ENCODE measurements around the gene TMEM187. TPM values are rescaled to one million over a fixed set of nuclear protein-coding genes. Genes with fewer than 3 reads are reported as not detected.

The TMEM187 gene
- total and polyA plus RNA-seq, 11 donors, result 3.2 to 11.4 (median 7.2) TPM

- Histone ChIP-seq H3K27me3 (peaks cover 0 to 9% (median 0%) of the 10 kb centered on the region in 9 donors), H3K4me1 (peaks cover 0 to 60% (median 35%) of the 10 kb centered on the region in 12 donors), H3K9me3 (no peaks in the 10 kb centered on the region), H3K36me3 (peaks cover 0 to 22% (median 12%) of the 10 kb centered on the region in 9 donors), H3K27ac (peak overlapping the region in 7 of 12 donors; percentile 3 to 100 (median 68)), H3K4me3 (peak overlapping the region in 2 of 12 donors; percentile 90 to 94)
- intact Hi-C loops (cut with DNase I), result loop anchor here in 1 of 10 donors (2.0 kb wide), 1 partner anchor 39 kb away; no protein-coding TSS in a partner anchor
- no peak for ATAC-seq
- DNase-seq, result peak in 1 of 5 donors; percentile 23
- 47 to 70% (median 62%) methylated on average over 16 of the region's 16 CpGs for WGBS, 4 donors
- TF ChIP-seq POLR2A (IDR thresholded peaks at IDR 0.05), result no peak
- TF ChIP-seq CTCF (IDR thresholded peaks at IDR 0.05), result no peak
Observed at GRCh38 chrX:153967536-153968224, 4.9 kb upstream of the TMEM187 start.

GRCh38 chrX:153968255-153968654, 4.3 kb upstream of the TMEM187 start:
- TF ChIP-seq CTCF (IDR thresholded peaks at IDR 0.05), result no peak
- no peak for TF ChIP-seq POLR2A (IDR thresholded peaks at IDR 0.05)
- Histone ChIP-seq H3K9me3 (no peaks in the 10 kb centered on the region), H3K27ac (peak overlapping the region in 7 of 12 donors; percentile 3 to 100 (median 68)), H3K36me3 (peaks cover 0 to 16% (median 6%) of the 10 kb centered on the region in 9 donors), H3K4me3 (peak overlapping the region in 7 of 12 donors; percentile 12 to 95 (median 90)), H3K4me1 (peaks cover 0 to 61% (median 36%) of the 10 kb centered on the region in 12 donors), H3K27me3 (peaks cover 0 to 9% (median 0%) of the 10 kb centered on the region in 9 donors)
- DNase-seq (no peak), ATAC-seq (no peak)
- intact Hi-C loops (cut with DNase I), result loop anchor here in 1 of 10 donors (2.0 kb wide), 1 partner anchor 39 kb away; no protein-coding TSS in a partner anchor
- 30 to 76% (median 53%) methylated on average over 9 of the region's 9 CpGs for WGBS, 4 donors

- intact Hi-C loops (cut with DNase I), result loop anchor here in 1 of 10 donors (2.0 kb wide), 1 partner anchor 40 kb away; no protein-coding TSS in a partner anchor
Observed at GRCh38 chrX:153968754-153969124, 3.8 kb upstream of the TMEM187 start.

More at GRCh38 chrX:153968754-153969124, 3.8 kb upstream of the TMEM187 start:
- H3K27me3 ChIP-seq, result peaks cover 0 to 9% (median 0%) of the 10 kb centered on the region in 9 donors
- H3K36me3 ChIP-seq, result peaks cover 0 to 11% (median 1%) of the 10 kb centered on the region in 9 donors
- H3K4me3 ChIP-seq, result peak overlapping the region in 10 of 12 donors; percentile 12 to 95 (median 90)
- H3K4me1 ChIP-seq, result peaks cover 0 to 66% (median 38%) of the 10 kb centered on the region in 12 donors
- TF ChIP-seq CTCF (IDR thresholded peaks at IDR 0.05), result peak in 1 of 12 donors; percentile 10
- no peak for TF ChIP-seq POLR2A (IDR thresholded peaks at IDR 0.05)
- no peaks in the 10 kb centered on the region for H3K9me3 ChIP-seq
- DNase-seq (peak in 1 of 5 donors; percentile 39), ATAC-seq (no peak)
- 20 to 64% (median 41%) methylated on average over 12 of the region's 12 CpGs for WGBS, 4 donors
- peak overlapping the region in 9 of 12 donors; percentile 16 to 100 (median 83) for H3K27ac ChIP-seq

Data from heart left ventricle (tissue), 16 donors.